Body of pancreas (tissue), 4 donors: Measurements from ENCODE around the gene TRERF1. TPM values are rescaled to one million over a fixed set of nuclear protein-coding genes. Genes with fewer than 3 reads are reported as not detected.

Experiments
- ATAC-seq: fragments of 150-250 bp; one replicate; pipeline ENCODE4 v1.9.1; 2016
- DNase-seq, 4 donors: peaks; one replicate each; pipeline ENCODE4 v3.0.0-alpha.2; 2019
- H3K27ac ChIP-seq, 4 donors: fragments of 200-600 bp; sonication (generic); 1 replicate in 3 of 4; 2 replicates in 1 of 4; pipeline versions ENCODE4 v1.5.1 to v1.6.1; 2016 to 2019; ENCODE audit warnings: mild to moderate bottlenecking in 1 of 4, mixed read lengths in 1 of 4, moderate library complexity in 1 of 4
- H3K27me3 ChIP-seq, 2 donors: fragments of 200-600 bp; sonication (generic); one replicate each; pipeline ENCODE4 v1.6.0; 2016; ENCODE audit warnings: mild to moderate bottlenecking in 1 of 2
- H3K36me3 ChIP-seq, 2 donors: fragments of 200-600 bp; sonication (generic); replicated peaks in 1 of 2; 2 replicates each; pipeline ENCODE4 v1.5.1; 2016; ENCODE audit warnings: low read depth in 2 of 2; ENCODE audit not compliant: insufficient read depth in 1 of 2
- H3K4me1 ChIP-seq: fragments of 200-600 bp; sonication (generic); one replicate; pipeline ENCODE4 v1.6.0; 2016
- H3K4me3 ChIP-seq, 2 donors: fragments of 200-600 bp; sonication (generic); 1 replicate in 1 of 2; 2 replicates in 1 of 2; pipeline ENCODE4 v1.5.1; 2016 to 2019
- H3K9me3 ChIP-seq, 3 donors: fragments of 200-600 bp; sonication (generic); 1 replicate in 2 of 3; 2 replicates in 1 of 3; pipeline ENCODE4 v1.5.1; 2016
- POLR2A ChIP-seq, 3 donors: fragments of 450-650 bp; IDR thresholded peaks; one replicate each; pipeline ENCODE4 v1.6.1; 2016; ENCODE audit warnings: antibody characterized with exemption in 3 of 3, mild to moderate bottlenecking in 2 of 3
- WGBS, 2 donors: methylation state at CpG; one replicate each; pipeline ENCODE4 v1.1.5; 2017; 5-methylcytosine and 5-hydroxymethylcytosine counted together
- intact Hi-C: fragments of 100-400 bp; cut with DNase I; formaldehyde crosslinking; loops from one replicate; pipeline ENCODE4 v1.15.1; 2023
- total RNA-seq, 2 donors: library from RNA; depleted of rRNA; stranded (reverse); fragments of >200 nt; gene quantifications; one replicate each; pipeline ENCODE4 v1.1.0, GENCODE V29; 2016
- TF ChIP-seq, protein P1 (sequence below), 7 experiments: fragments of 450-650 bp in 4 of 7; fragments of 200-600 bp in 3 of 7; sonication (generic) in 3 of 7; IDR thresholded peaks; one replicate each; pipeline ENCODE4 v1.5.1; 2016 to 2019; ENCODE audit warnings: antibody characterized with exemption in 7 of 7

The TRERF1 gene
- total RNA-seq, 2 donors from 2014 or later: 2.3 to 3.4 TPM

GRCh38 chr6:42199106-42199981 lies 252.4 kb downstream of the TRERF1 start:
- H3K4me1 ChIP-seq: peaks cover 6% of the 10 kb centered on the region
- intact Hi-C loops: no loop called here
- no peak overlapping the region for H3K27ac ChIP-seq
- no peaks in the 10 kb centered on the region for H3K27me3 ChIP-seq
- ATAC-seq: no peak
- H3K36me3 ChIP-seq: no peaks in the 10 kb centered on the region
- H3K9me3 ChIP-seq: no peaks in the 10 kb centered on the region
- 87 to 92% methylated on average over 5 of the region's 5 CpGs for WGBS, 2 donors
- no peak for DNase-seq
- no peak overlapping the region for H3K4me3 ChIP-seq
- TF ChIP-seq, protein P1, sequence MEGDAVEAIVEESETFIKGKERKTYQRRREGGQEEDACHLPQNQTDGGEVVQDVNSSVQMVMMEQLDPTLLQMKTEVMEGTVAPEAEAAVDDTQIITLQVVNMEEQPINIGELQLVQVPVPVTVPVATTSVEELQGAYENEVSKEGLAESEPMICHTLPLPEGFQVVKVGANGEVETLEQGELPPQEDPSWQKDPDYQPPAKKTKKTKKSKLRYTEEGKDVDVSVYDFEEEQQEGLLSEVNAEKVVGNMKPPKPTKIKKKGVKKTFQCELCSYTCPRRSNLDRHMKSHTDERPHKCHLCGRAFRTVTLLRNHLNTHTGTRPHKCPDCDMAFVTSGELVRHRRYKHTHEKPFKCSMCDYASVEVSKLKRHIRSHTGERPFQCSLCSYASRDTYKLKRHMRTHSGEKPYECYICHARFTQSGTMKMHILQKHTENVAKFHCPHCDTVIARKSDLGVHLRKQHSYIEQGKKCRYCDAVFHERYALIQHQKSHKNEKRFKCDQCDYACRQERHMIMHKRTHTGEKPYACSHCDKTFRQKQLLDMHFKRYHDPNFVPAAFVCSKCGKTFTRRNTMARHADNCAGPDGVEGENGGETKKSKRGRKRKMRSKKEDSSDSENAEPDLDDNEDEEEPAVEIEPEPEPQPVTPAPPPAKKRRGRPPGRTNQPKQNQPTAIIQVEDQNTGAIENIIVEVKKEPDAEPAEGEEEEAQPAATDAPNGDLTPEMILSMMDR (IDR thresholded peaks at IDR 0.05): no peak
- no peak for TF ChIP-seq POLR2A (IDR thresholded peaks at IDR 0.05)

GRCh38 chr6:42197555-42198362 lies 254.0 kb downstream of the TRERF1 start:
- no peak for ATAC-seq
- Histone ChIP-seq H3K9me3 (no peaks in the 10 kb centered on the region), H3K36me3 (no peaks in the 10 kb centered on the region), H3K27ac (no peak overlapping the region), H3K4me1 (peaks cover 4% of the 10 kb centered on the region), H3K4me3 (no peak overlapping the region), H3K27me3 (no peaks in the 10 kb centered on the region)
- TF ChIP-seq POLR2A (IDR thresholded peaks at IDR 0.05): no peak
- TF ChIP-seq, protein P1 (IDR thresholded peaks at IDR 0.05): no peak
- peak in 1 of 4 donors; percentile 19 for DNase-seq
- 69 to 76% methylated on average over 13 of the region's 13 CpGs for WGBS, 2 donors
- intact Hi-C loops: no loop called here

- Histone ChIP-seq H3K9me3 (no peaks in the 10 kb centered on the region), H3K36me3 (no peaks in the 10 kb centered on the region), H3K27me3 (no peaks in the 10 kb centered on the region), H3K4me1 (peaks cover 4% of the 10 kb centered on the region), H3K4me3 (no peak overlapping the region), H3K27ac (no peak overlapping the region)
- DNase-seq: no peak
- ATAC-seq: no peak
- 83 to 84% methylated on average over 4 of the region's 4 CpGs for WGBS, 2 donors
- TF ChIP-seq, protein P1 (IDR thresholded peaks at IDR 0.05): no peak
- TF ChIP-seq POLR2A (IDR thresholded peaks at IDR 0.05): no peak
- intact Hi-C loops: no loop called here
Observed at GRCh38 chr6:42195415-42195814, 256.3 kb downstream of the TRERF1 start.

- no peaks in the 10 kb centered on the region for H3K27me3 ChIP-seq
- DNase-seq (no peak), ATAC-seq (no peak)
- 89 to 91% methylated on average over 5 of the region's 5 CpGs for WGBS, 2 donors
- no peak overlapping the region for H3K27ac ChIP-seq
- no peaks in the 10 kb centered on the region for H3K36me3 ChIP-seq
- intact Hi-C loops: no loop called here
- H3K4me1 ChIP-seq: peaks cover 4% of the 10 kb centered on the region
- no peaks in the 10 kb centered on the region for H3K9me3 ChIP-seq
- TF ChIP-seq, protein P1 (IDR thresholded peaks at IDR 0.05): no peak
- no peak for TF ChIP-seq POLR2A (IDR thresholded peaks at IDR 0.05)
- H3K4me3 ChIP-seq: no peak overlapping the region
Observed at GRCh38 chr6:42194056-42194455, 257.7 kb downstream of the TRERF1 start.
